T-helper 2 cell (primary cell): ENCODE measurements around the gene APP.
"Not testable (repeated sequence)": the region's sequence is repeated elsewhere in the genome, so short reads cannot be mapped to it uniquely, and the experiment has no call there.

Experiments used
- DNase-seq, 5 experiments: peaks; one replicate each; pipeline versions ENCODE4 v3.0.0 to v3.0.0-alpha.2; 2012 to 2022

The APP gene

GRCh38 chr21:26019236-26019635 is 151.3 kb downstream of the APP start:
- no peak for DNase-seq

GRCh38 chr21:26013970-26014369 is 156.6 kb downstream of the APP start:
- DNase-seq = no peak

GRCh38 chr21:26012482-26012881 is 158.1 kb downstream of the APP start:
- DNase-seq = not testable (repeated sequence)

GRCh38 chr21:26011292-26011940 is 159.2 kb downstream of the APP start:
- no peak for DNase-seq

GRCh38 chr21:26007951-26008498 is 162.5 kb downstream of the APP start:
- DNase-seq = no peak

- DNase-seq = no peak
Observed at GRCh38 chr21:26005464-26005863, 165.1 kb downstream of the APP start.

- DNase-seq = no peak
Observed at GRCh38 chr21:26003404-26003803, 167.2 kb downstream of the APP start.

- no peak for DNase-seq
Observed at GRCh38 chr21:26001356-26001755, 169.2 kb downstream of the APP start.

GRCh38 chr21:25999921-26000582 is 170.5 kb downstream of the APP start:
- DNase-seq = peak in 2 of 5 experiments; percentile 4 to 89

GRCh38 chr21:25997788-25998611 is 172.6 kb downstream of the APP start:
- peak in 1 of 5 experiments; percentile 3 for DNase-seq

GRCh38 chr21:25995278-25995677 is 175.3 kb downstream of the APP start:
- DNase-seq = no peak

GRCh38 chr21:25994758-25995163 is 175.8 kb downstream of the APP start:
- DNase-seq = no peak

- DNase-seq = no peak
Observed at GRCh38 chr21:25988738-25989137, 181.8 kb downstream of the APP start.

GRCh38 chr21:25987531-25987930 is 183.0 kb downstream of the APP start:
- DNase-seq = no peak

GRCh38 chr21:25986928-25987327 is 183.6 kb downstream of the APP start:
- no peak for DNase-seq

- DNase-seq = no peak
Observed at GRCh38 chr21:25985990-25986389, 184.6 kb downstream of the APP start.

GRCh38 chr21:25984538-25984937 is 186.0 kb downstream of the APP start:
- no peak for DNase-seq

GRCh38 chr21:25983745-25984144 is 186.8 kb downstream of the APP start:
- DNase-seq = no peak

GRCh38 chr21:25980710-25981109 is 189.9 kb downstream of the APP start:
- no peak for DNase-seq

GRCh38 chr21:25979845-25980616 is 190.5 kb downstream of the APP start:
- no peak for DNase-seq

- DNase-seq = no peak
Observed at GRCh38 chr21:25977068-25977611, 193.4 kb downstream of the APP start.

GRCh38 chr21:25974964-25975363 is 195.6 kb downstream of the APP start:
- DNase-seq = no peak
